Endothelial cell of umbilical vein (primary cell): ENCODE data around the gene RXFP1. TPM values are rescaled to one million over a fixed set of nuclear protein-coding genes. Genes with fewer than 3 reads are reported as not detected.

Experiments
- BruUV-seq: library from RNA; stranded (reverse); fragments of 400-500 nt; replicated peaks from 2 replicates; lab custom pipeline; 2021; lab: Mats Ljungman, UMichigan
- CTCF ChIA-PET: fragments of 300-600, 350-600 bp; sonication (Branson Sonifier 250); formaldehyde crosslinking; loops from one replicate; lab custom pipeline; 2021; ENCODE audit warnings: antibody characterized with exemption, inconsistent platforms; lab: Charles Lee
- POLR2A ChIA-PET: fragments of 300-600, 350-600 bp; sonication (Branson Sonifier 250); formaldehyde crosslinking; loops from one replicate; lab custom pipeline; 2021; ENCODE audit warnings: antibody characterized with exemption, inconsistent platforms; lab: Charles Lee
- DNase-seq: peaks from one replicate; pipeline ENCODE4 v3.0.0-alpha.2; 2011; ENCODE audit warnings: low read depth, low spot score
- FAIRE-seq: peaks from 2 replicates; lab custom pipeline; 2011; peaks lifted over from hg19 to GRCh38; lab: Jason Lieb, UNC
- H2AFZ ChIP-seq: 2 replicates; pipeline ENCODE4 v1.6.0; 2012; ENCODE audit warnings: low read depth, low read length, control low read depth, inconsistent platforms
- H3K27ac ChIP-seq: 2 replicates; pipeline ENCODE4 v1.5.1; 2011; ENCODE audit warnings: low read depth, mild to moderate bottlenecking, control low read depth, low read length, moderate library complexity; ENCODE audit not compliant: insufficient read depth
- H3K27me3 ChIP-seq, 2 experiments: 2 replicates each; pipeline versions ENCODE4 v1.6.0 to v1.6.1; 2011; ENCODE audit warnings: low read length in 2 of 2, mixed read lengths in 1 of 2; ENCODE audit not compliant: control insufficient read depth in 2 of 2, insufficient read depth in 2 of 2
- H3K36me3 ChIP-seq, 2 experiments: 2 replicates in 1 of 2; 3 replicates in 1 of 2; pipeline ENCODE4 v1.5.1; 2011; ENCODE audit warnings: low read length in 2 of 2, mild to moderate bottlenecking in 1 of 2, moderate library complexity in 1 of 2; ENCODE audit not compliant: control insufficient read depth in 2 of 2, insufficient read depth in 2 of 2; ENCODE audit errors: extremely low read depth in 1 of 2
- H3K4me1 ChIP-seq: 3 replicates; pipeline ENCODE4 v1.5.1; 2011; ENCODE audit warnings: mild to moderate bottlenecking, low read length; ENCODE audit not compliant: control insufficient read depth, insufficient read depth; ENCODE audit errors: extremely low read depth
- H3K4me2 ChIP-seq: 2 replicates; pipeline ENCODE4 v1.6.1; 2011; ENCODE audit warnings: low read length, control low read depth, mixed read lengths; ENCODE audit not compliant: insufficient read depth
- H3K4me3 ChIP-seq, 3 experiments: fragments of 200-600 bp in 1 of 3; sonication (generic), shearing (Covaris generic) in 1 of 3; replicated peaks in 1 of 3; 2 replicates each; pipeline ENCODE4 v1.5.1; 2011 to 2016; ENCODE audit warnings: control low read depth in 3 of 3, low read length in 3 of 3, mild to moderate bottlenecking in 2 of 3, inconsistent platforms in 1 of 3, low read depth in 1 of 3, moderate library complexity in 1 of 3; ENCODE audit not compliant: insufficient read depth in 1 of 3
- H3K79me2 ChIP-seq: 2 replicates; pipeline ENCODE4 v1.6.0; 2012; ENCODE audit warnings: low read length, inconsistent platforms; ENCODE audit not compliant: control insufficient read depth, insufficient read depth
- H3K9ac ChIP-seq: replicated peaks from 2 replicates; pipeline ENCODE3; 2011; ENCODE audit warnings: low read length, control low read depth; ENCODE audit not compliant: insufficient read depth; ENCODE audit errors: extremely low read depth
- H3K9me1 ChIP-seq: replicated peaks from 3 replicates; pipeline ENCODE4 v1.6.0; 2011; ENCODE audit warnings: mild to moderate bottlenecking, low read length; ENCODE audit not compliant: control insufficient read depth, insufficient read depth; ENCODE audit errors: extremely low read depth
- H3K9me3 ChIP-seq: replicated peaks from 2 replicates; pipeline ENCODE4 v1.5.1; 2012; ENCODE audit warnings: low read length, inconsistent platforms; ENCODE audit not compliant: control insufficient read depth, insufficient read depth
- H4K20me1 ChIP-seq: replicated peaks from 2 replicates; pipeline ENCODE3; 2011; ENCODE audit warnings: mild to moderate bottlenecking, low read length; ENCODE audit not compliant: control insufficient read depth, insufficient read depth; ENCODE audit errors: extremely low read depth
- EZH2 ChIP-seq: IDR thresholded peaks from 2 replicates; pipeline ENCODE4 v1.6.1; 2012; ENCODE audit warnings: borderline replicate concordance, low read depth, mild to moderate bottlenecking, moderate library complexity, low read length, inconsistent platforms; ENCODE audit not compliant: severe bottlenecking
- FOS ChIP-seq: IDR thresholded peaks from 2 replicates; pipeline ENCODE4 v1.6.1; 2011; ENCODE audit warnings: mild to moderate bottlenecking, low read length, moderate library complexity, borderline replicate concordance; ENCODE audit not compliant: insufficient read depth
- GATA2 ChIP-seq: IDR thresholded peaks from 2 replicates; pipeline ENCODE4 v1.7.0; 2011; ENCODE audit warnings: low read depth, mild to moderate bottlenecking, moderate library complexity, mixed read lengths, low read length; ENCODE audit not compliant: insufficient read length, insufficient read depth
- JUN ChIP-seq: IDR thresholded peaks from 2 replicates; pipeline ENCODE4 v1.6.1; 2011; ENCODE audit warnings: borderline replicate concordance, low read depth; ENCODE audit not compliant: insufficient read length, insufficient read depth
- MYC ChIP-seq: IDR thresholded peaks from one replicate; pipeline ENCODE4 v1.6.1; 2011; ENCODE audit warnings: mild to moderate bottlenecking, low read depth, low read length
- POLR2A ChIP-seq: IDR thresholded peaks from 2 replicates; pipeline ENCODE4 v1.6.1; 2012; ENCODE audit warnings: low read depth, mild to moderate bottlenecking, control low read depth, low read length
- POLR2AphosphoS5 ChIP-seq: IDR thresholded peaks from 2 replicates; pipeline ENCODE4 v1.6.1; 2012; ENCODE audit warnings: low read depth, mild to moderate bottlenecking, control low read depth, low read length, moderate library complexity; ENCODE audit not compliant: insufficient read depth
- dilution Hi-C: fragments of 300-500 bp; cut with MboI; formaldehyde crosslinking; loops from one replicate; pipeline ENCODE4 v1.15.0; 2019; ENCODE audit warnings: low sequenced_read_pairs; ENCODE audit not compliant: extremely low pct_ligation_motif_present
- intact Hi-C: fragments of 100-400 bp; cut with micrococcal nuclease; formaldehyde crosslinking; loops from one replicate; pipeline ENCODE4 v1.10.0; 2022
- polyA plus RNA-seq, 4 experiments: library from polyadenylated mRNA; depleted of rRNA in 3 of 4; stranded (reverse) in 3 of 4; unstranded in 1 of 4; fragments of >200 nt; gene quantifications; 2 replicates each; pipeline versions ENCODE4 v1.2.1 to v1.2.3, GENCODE V29; 2011 to 2012; ENCODE audit warnings: missing spikeins in 1 of 4
- total RNA-seq: library from RNA; stranded (reverse); gene quantifications from 2 replicates; pipeline ENCODE4 v1.2.3, GENCODE V29; 2021
- TF ChIP-seq, protein P1 (sequence below): IDR thresholded peaks from 2 replicates; pipeline ENCODE4 v1.6.1; 2011; ENCODE audit not compliant: insufficient read depth, insufficient read length
- TF ChIP-seq, protein P2 (sequence below), 2 donors: IDR thresholded peaks; 1 replicate in 1 of 2; 2 replicates in 1 of 2; pipeline ENCODE4 v1.5.1; 2011; ENCODE audit warnings: low read length in 2 of 2, mild to moderate bottlenecking in 2 of 2, moderate library complexity in 2 of 2, control low read depth in 1 of 2, inconsistent platforms in 1 of 2, low read depth in 1 of 2; ENCODE audit not compliant: insufficient read depth in 1 of 2; ENCODE audit errors: extremely low read depth in 1 of 2

Gene RXFP1
- total and polyA plus RNA-seq, 2 donors (not counting 3 experiments of a cell fraction or from before 2014, with no cell fraction given), result not detected

DNA sequence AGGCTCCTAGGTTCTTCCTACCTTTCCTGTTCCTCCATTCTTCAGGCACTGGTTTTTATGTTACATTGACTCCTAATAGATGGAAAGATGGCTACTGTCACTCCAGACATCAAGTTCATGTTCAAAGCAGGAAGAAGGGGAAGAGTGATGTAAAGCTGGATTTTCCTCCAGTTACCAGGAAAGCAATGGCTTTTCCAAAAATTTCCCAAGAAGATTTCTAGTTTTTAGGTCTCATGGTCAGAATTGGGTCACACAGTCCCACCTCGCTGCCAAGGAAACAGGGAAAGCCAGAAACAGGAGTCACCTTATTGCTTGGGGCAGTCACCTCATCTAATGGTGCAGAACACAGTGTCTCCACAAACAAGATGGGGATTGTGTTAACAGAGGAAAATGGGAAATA, 21.5 kb downstream of the RXFP1 start:
- no peaks in the 10 kb centered on the region for H3K36me3 ChIP-seq
- no peak overlapping the region for H2AFZ ChIP-seq
- dilution Hi-C loops, result no loop called here
- H3K4me3 ChIP-seq, result no peak overlapping the region
- FAIRE-seq, result no peak
- no peaks in the 10 kb centered on the region for H4K20me1 ChIP-seq
- no peak overlapping the region for H3K4me2 ChIP-seq
- H3K27ac ChIP-seq, result no peak overlapping the region
- TF ChIP-seq, protein P1, sequence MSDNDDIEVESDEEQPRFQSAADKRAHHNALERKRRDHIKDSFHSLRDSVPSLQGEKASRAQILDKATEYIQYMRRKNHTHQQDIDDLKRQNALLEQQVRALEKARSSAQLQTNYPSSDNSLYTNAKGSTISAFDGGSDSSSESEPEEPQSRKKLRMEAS, result no peak
- TF ChIP-seq POLR2AphosphoS5, result no peak
- TF ChIP-seq POLR2A, result no peak
- no peak overlapping the region for H3K9ac ChIP-seq
- POLR2A ChIA-PET, result no interaction called here
- no peak for DNase-seq
- no peaks in the 10 kb centered on the region for H3K27me3 ChIP-seq
- CTCF ChIA-PET, result interaction anchor here (1.2 kb wide), 1 partner anchor 22 kb away, joined by 3 read pairs; no protein-coding TSS in a partner anchor
- peaks cover 15% of the 10 kb centered on the region for H3K4me1 ChIP-seq
- no peaks in the 10 kb centered on the region for H3K9me3 ChIP-seq
- H3K9me1 ChIP-seq, result no peaks in the 10 kb centered on the region
- intact Hi-C loops, result no loop called here
- H3K79me2 ChIP-seq, result no peaks in the 10 kb centered on the region
- BruUV-seq, result no TSS peak

DNA sequence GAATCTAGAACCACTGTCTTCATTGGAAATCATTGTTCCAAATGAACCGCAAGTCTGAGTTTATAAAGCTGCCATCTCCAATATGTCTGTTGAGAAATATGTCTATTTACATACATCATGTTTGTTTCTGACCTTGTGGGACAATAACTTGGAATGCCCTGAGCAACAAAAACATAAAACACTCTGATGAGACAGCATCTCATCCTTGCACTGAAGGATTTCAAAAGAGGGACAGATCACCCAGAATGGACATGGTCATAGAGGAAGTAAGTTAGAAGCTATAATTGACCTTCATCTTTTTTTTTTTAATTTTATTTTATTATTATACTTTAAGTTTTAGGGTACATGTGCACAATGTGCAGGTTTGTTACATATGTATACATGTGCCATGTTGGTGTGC, 22.5 kb downstream of the RXFP1 start:
- intact Hi-C loops, result no loop called here
- no peak overlapping the region for H3K27ac ChIP-seq
- ChIA-PET POLR2A (no interaction called here), CTCF (interaction anchor here (1.1 kb wide), 1 partner anchor 31 kb away, joined by 3 read pairs; no protein-coding TSS in a partner anchor)
- no peak overlapping the region for H3K4me2 ChIP-seq
- FAIRE-seq (no peak), DNase-seq (no peak)
- no peaks in the 10 kb centered on the region for H4K20me1 ChIP-seq
- H3K4me3 ChIP-seq, result no peak overlapping the region
- H3K9ac ChIP-seq, result no peak overlapping the region
- no peaks in the 10 kb centered on the region for H3K9me3 ChIP-seq
- H3K27me3 ChIP-seq, result no peaks in the 10 kb centered on the region
- no peaks in the 10 kb centered on the region for H3K36me3 ChIP-seq
- H2AFZ ChIP-seq, result no peak overlapping the region
- no peaks in the 10 kb centered on the region for H3K79me2 ChIP-seq
- dilution Hi-C loops, result no loop called here
- H3K9me1 ChIP-seq, result no peaks in the 10 kb centered on the region
- TF ChIP-seq MYC, result no peak
- no peak for TF ChIP-seq POLR2AphosphoS5
- TF ChIP-seq EZH2, result no peak
- TF ChIP-seq, protein P1, result no peak
- TF ChIP-seq, protein P2, sequence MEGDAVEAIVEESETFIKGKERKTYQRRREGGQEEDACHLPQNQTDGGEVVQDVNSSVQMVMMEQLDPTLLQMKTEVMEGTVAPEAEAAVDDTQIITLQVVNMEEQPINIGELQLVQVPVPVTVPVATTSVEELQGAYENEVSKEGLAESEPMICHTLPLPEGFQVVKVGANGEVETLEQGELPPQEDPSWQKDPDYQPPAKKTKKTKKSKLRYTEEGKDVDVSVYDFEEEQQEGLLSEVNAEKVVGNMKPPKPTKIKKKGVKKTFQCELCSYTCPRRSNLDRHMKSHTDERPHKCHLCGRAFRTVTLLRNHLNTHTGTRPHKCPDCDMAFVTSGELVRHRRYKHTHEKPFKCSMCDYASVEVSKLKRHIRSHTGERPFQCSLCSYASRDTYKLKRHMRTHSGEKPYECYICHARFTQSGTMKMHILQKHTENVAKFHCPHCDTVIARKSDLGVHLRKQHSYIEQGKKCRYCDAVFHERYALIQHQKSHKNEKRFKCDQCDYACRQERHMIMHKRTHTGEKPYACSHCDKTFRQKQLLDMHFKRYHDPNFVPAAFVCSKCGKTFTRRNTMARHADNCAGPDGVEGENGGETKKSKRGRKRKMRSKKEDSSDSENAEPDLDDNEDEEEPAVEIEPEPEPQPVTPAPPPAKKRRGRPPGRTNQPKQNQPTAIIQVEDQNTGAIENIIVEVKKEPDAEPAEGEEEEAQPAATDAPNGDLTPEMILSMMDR (IDR thresholded peaks at IDR 0.05; ENCODE audit: extremely low read depth in 1 of 2, insufficient read depth in 1 of 2, low read depth in 1 of 2, low read length in 2 of 2), result no peak
- no peak for TF ChIP-seq JUN
- no peak for TF ChIP-seq POLR2A
- no peak for TF ChIP-seq GATA2
- no peak for TF ChIP-seq FOS
- no TSS peak for BruUV-seq
- peaks cover 15% of the 10 kb centered on the region for H3K4me1 ChIP-seq
